Panc1 (cell line): Measurements from ENCODE around the gene GCK. TPM values are rescaled to one million over a fixed set of nuclear protein-coding genes. Genes with fewer than 3 reads are reported as not detected.

Experiments used
- ATAC-seq: fragments of 200-7000 bp; cut with Tn5 transposase; 2 replicates; pipeline ENCODE4 v1.9.1; 2020; ENCODE audit warnings: mild to moderate bottlenecking, moderate library complexity
- BruUV-seq: library from RNA; stranded (reverse); fragments of 400-500 nt; replicated peaks from 2 replicates; lab custom pipeline; 2021; lab: Mats Ljungman, UMichigan
- CTCF ChIA-PET: fragments of 300-600 bp; sonication (Branson Sonifier 250); formaldehyde crosslinking; loops from one replicate; lab custom pipeline; 2022; ENCODE audit warnings: antibody characterized with exemption; lab: Charles Lee
- POLR2A ChIA-PET: fragments of 300-600 bp; sonication (Branson Sonifier 250); formaldehyde crosslinking; loops from one replicate; lab custom pipeline; 2022; ENCODE audit warnings: antibody characterized with exemption; lab: Charles Lee
- DNase-seq: peaks from one replicate; pipeline ENCODE4 v3.0.0-alpha.2; 2010; ENCODE audit warnings: low read depth, low spot score
- H3K27ac ChIP-seq: 2 replicates; pipeline ENCODE4 v1.5.1; 2011; ENCODE audit warnings: mild to moderate bottlenecking, low read length, inconsistent platforms
- H3K27me3 ChIP-seq: fragments of 200-500 bp; sonication (Bioruptor generic); 2 replicates; pipeline ENCODE4 v1.6.0; 2014; ENCODE audit warnings: low read length, inconsistent platforms; ENCODE audit not compliant: control insufficient read depth, insufficient read depth
- H3K36me3 ChIP-seq: fragments of 200-500 bp; sonication (Bioruptor generic); 2 replicates; pipeline ENCODE4 v1.5.1; 2014; ENCODE audit warnings: inconsistent platforms, mild to moderate bottlenecking, low read length, moderate library complexity; ENCODE audit not compliant: control insufficient read depth, insufficient read depth
- H3K4me1 ChIP-seq: 2 replicates; pipeline ENCODE4 v1.5.1; 2011; ENCODE audit warnings: inconsistent platforms, mild to moderate bottlenecking, low read length, moderate library complexity; ENCODE audit not compliant: control insufficient read depth, insufficient read depth
- H3K4me3 ChIP-seq, 2 experiments: 2 replicates each; pipeline ENCODE4 v1.5.1; 2011 to 2012; ENCODE audit warnings: low read depth in 2 of 2, low read length in 2 of 2, mild to moderate bottlenecking in 2 of 2, inconsistent platforms in 1 of 2, moderate library complexity in 1 of 2
- H3K9me3 ChIP-seq: fragments of 200-500 bp; sonication (Bioruptor generic); 2 replicates; pipeline ENCODE4 v1.5.1; 2014; ENCODE audit warnings: low read depth, mild to moderate bottlenecking, inconsistent platforms, low read length, moderate library complexity; ENCODE audit not compliant: control insufficient read depth, insufficient read depth
- CTCF ChIP-seq: fragments of 450-650 bp; IDR thresholded peaks from 2 replicates; pipeline ENCODE4 v1.5.1; 2017; ENCODE audit warnings: mild to moderate bottlenecking
- POLR2AphosphoS5 ChIP-seq: IDR thresholded peaks from 2 replicates; pipeline ENCODE4 v1.6.1; 2012; ENCODE audit warnings: mild to moderate bottlenecking, low read depth, low read length, moderate library complexity
- REST ChIP-seq, 2 experiments: IDR thresholded peaks; 2 replicates each; pipeline ENCODE4 v1.6.1; 2011 to 2012; ENCODE audit warnings: low read depth in 2 of 2, control low read depth in 1 of 2, low read length in 1 of 2, mild to moderate bottlenecking in 1 of 2, moderate library complexity in 1 of 2; ENCODE audit not compliant: insufficient read depth in 1 of 2
- SIN3A ChIP-seq: IDR thresholded peaks from 2 replicates; pipeline ENCODE4 v1.6.1; 2012; ENCODE audit warnings: low read depth, mild to moderate bottlenecking, low read length, moderate library complexity, borderline replicate concordance; ENCODE audit not compliant: insufficient read depth
- TCF7L2 ChIP-seq: IDR thresholded peaks from 2 replicates; pipeline ENCODE4 v1.6.1; 2011; ENCODE audit warnings: mild to moderate bottlenecking, low read depth, low read length, inconsistent platforms
- in situ Hi-C: cut with HindIII; loops from 2 replicates; pipeline ENCODE4 v1.10.0; 2016; ENCODE audit warnings: low sequenced_read_pairs, low pct_unique_long_range_greater_than_20kb
- intact Hi-C: fragments of 100-400 bp; cut with micrococcal nuclease; formaldehyde crosslinking; loops from one replicate; pipeline ENCODE4 v1.10.0; 2022; ENCODE audit not compliant: unreplicated experiment
- total RNA-seq: library from RNA; stranded (reverse); gene quantifications from one replicate; pipeline ENCODE4 v1.2.1, GENCODE V29; 2021; ENCODE audit not compliant: unreplicated experiment

GCK gene
- total RNA-seq, 1 experiment from 2014 or later, result 0.36 TPM

GRCh38 chr7:44110719-44111635, 78.3 kb downstream of the GCK start:
- Histone ChIP-seq H3K4me3 (no peak overlapping the region), H3K27me3 (no peaks in the 10 kb centered on the region), H3K4me1 (no peaks in the 10 kb centered on the region; the same call in 1 of the 2 replicates), H3K36me3 (no peaks in the 10 kb centered on the region), H3K9me3 (no peaks in the 10 kb centered on the region), H3K27ac (no peak overlapping the region)
- in situ Hi-C loops, result no loop called here
- intact Hi-C loops, result no loop called here
- ChIA-PET POLR2A (interaction anchor here (1.0 kb wide), 1 partner anchor 59 kb away, joined by 3 read pairs; no protein-coding TSS in a partner anchor), CTCF (interaction anchor here (0.6 kb wide), 1 partner anchor 29 kb away, joined by 6 read pairs; no protein-coding TSS in a partner anchor)
- TF ChIP-seq POLR2AphosphoS5, result no peak
- TF ChIP-seq REST (IDR thresholded peaks at IDR 0.05; ENCODE audit: insufficient read depth in 1 of 2, low read depth in 2 of 2, low read length in 1 of 2), result no peak
- TF ChIP-seq TCF7L2, result no peak
- TF ChIP-seq SIN3A, result no peak
- no peak for TF ChIP-seq CTCF
- no peak for DNase-seq
- no TSS peak for BruUV-seq
- ATAC-seq, result no peak

- ATAC-seq (no peak), DNase-seq (no peak)
- Histone ChIP-seq H3K9me3 (no peaks in the 10 kb centered on the region), H3K27me3 (no peaks in the 10 kb centered on the region), H3K36me3 (no peaks in the 10 kb centered on the region), H3K4me1 (no peaks in the 10 kb centered on the region; the same call in 1 of the 2 replicates), H3K4me3 (no peak overlapping the region), H3K27ac (no peak overlapping the region)
- ChIA-PET POLR2A (no interaction called here), CTCF (interaction anchor here (0.5 kb wide), 1 partner anchor 21 kb away, joined by 3 read pairs; no protein-coding TSS in a partner anchor)
- in situ Hi-C loops, result no loop called here
- TF ChIP-seq POLR2AphosphoS5 (no peak), SIN3A (no peak), CTCF (no peak), TCF7L2 (no peak), REST (IDR thresholded peaks at IDR 0.05; ENCODE audit: insufficient read depth in 1 of 2, low read depth in 2 of 2, low read length in 1 of 2) (no peak)
- no TSS peak for BruUV-seq
- intact Hi-C loops, result no loop called here
Measured at GRCh38 chr7:44109991-44110390, 79.2 kb downstream of the GCK start.
